ENCODE results near the gene MSANTD2. TPM values are rescaled to one million over a fixed set of nuclear protein-coding genes. Genes with fewer than 3 reads are reported as not detected.

MSANTD2 gene
- total RNA-seq, 1 experiment from 2014 or later: 6.7 TPM

DNA sequence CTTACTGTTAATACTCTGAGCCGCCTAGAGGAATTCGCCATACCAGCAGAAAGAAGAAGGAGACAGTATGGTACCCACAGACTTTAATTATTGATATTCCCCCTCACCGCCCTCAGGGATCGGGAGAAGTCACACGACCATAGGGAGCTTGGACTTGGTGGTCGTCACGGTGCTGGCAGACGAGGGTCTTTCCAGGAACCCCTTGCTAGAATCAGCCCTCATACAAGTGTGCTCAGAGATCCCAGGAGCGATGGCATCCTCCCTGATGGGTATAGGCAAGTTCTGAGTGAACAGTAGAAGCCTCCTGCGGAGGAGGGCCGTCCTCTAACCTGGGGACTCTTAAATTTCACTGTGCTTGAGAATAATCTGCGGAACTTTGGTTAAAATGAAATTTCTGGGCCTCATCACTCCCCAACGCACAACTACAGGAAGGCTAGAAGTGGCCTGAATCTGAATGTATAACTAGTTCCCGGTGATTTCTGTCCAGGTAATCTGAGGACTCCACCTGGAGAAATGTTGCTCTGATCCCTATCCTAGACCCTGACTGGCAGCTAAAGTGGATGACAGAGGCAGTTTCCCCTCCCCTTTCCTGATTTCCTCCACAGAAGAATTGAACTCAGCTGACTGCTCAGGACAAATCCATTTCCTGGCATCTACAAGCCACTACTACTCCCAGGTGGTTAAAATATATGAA lies 52.7 kb downstream of the MSANTD2 start:
- no peak for DNase-seq (ENCODE audit: low read depth, low spot score)
- in situ Hi-C loops (cut with HindIII; ENCODE audit: low pct_unique_long_range_greater_than_20kb, low sequenced_read_pairs): no loop called here

DNA sequence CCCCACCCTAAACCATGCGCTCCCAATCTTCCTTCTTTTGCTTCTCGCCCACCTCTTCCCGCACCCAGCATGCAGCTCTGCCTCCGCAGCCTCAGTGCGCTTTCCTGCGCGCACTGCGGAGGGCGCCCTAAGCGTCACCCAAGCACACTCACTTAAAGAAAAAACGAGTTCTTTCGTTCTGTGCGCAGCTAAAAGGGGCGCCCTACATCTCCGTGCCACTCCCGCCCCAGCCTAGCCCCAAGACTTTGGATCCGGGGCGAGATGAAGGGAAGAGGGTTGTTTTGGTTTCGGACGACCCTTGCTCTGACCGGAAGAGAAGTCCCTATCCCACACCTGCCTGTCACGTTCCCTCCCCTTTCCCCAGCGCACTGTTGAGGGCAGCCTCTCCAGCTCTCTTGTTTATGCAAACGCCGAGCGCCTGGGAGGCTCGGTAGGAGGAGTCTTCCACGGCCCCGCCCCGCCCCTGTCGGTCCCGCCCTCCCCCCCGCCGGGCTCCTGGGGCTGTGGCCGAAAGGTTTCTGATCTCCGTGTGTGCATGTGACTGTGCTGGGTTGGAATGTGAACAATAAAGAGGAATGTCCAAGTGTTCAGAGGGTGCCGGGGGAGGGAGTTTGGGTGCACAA lies 53.5 kb downstream of the MSANTD2 start:
- DNase-seq (ENCODE audit: low read depth, low spot score): peak; percentile 71
- in situ Hi-C loops (cut with HindIII; ENCODE audit: low pct_unique_long_range_greater_than_20kb, low sequenced_read_pairs): no loop called here

DNA sequence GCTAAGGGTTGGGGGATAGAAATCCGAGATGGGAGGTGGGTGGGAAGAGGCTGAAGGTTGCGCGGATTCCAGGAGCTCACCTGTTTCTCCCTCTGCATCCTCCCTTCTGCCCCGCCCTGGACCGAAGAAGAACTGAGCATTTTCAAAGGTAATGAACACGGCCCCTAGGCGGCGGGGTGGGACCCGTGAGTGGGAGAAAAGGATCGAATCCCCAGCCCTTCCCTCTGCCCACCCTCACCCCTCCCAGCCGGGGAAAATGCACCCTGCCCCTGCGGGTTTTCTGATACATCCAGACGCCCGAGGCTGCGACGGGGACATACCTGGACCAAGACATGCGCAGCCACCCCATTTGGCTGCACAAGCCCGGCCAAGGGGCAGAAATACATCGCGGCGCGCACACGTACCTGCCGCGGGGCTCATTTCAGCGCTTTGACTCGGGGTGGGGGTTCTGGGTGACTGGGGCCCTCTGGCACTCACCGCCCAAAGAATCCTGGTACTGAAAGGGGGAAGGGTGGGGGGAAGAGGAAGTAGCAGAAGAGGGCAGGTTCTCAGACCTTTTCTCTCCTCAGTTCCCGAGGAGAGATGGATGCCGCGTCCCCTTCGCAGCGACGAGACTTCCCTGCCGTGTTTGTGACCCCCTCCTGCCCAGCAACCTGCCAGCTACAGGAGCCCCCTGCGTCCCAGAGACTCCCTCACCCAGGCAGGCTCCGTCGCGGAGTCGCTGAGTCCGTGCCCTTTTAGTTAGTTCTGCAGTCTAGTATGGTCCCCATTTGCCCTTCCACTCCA lies 54.2 kb downstream of the MSANTD2 start:
- no peak for DNase-seq (ENCODE audit: low read depth, low spot score)

GRCh38 chr11:124745270-124745834 lies 54.9 kb downstream of the MSANTD2 start:
- no peak for DNase-seq (ENCODE audit: low read depth, low spot score)
- in situ Hi-C loops (cut with HindIII; ENCODE audit: low pct_unique_long_range_greater_than_20kb, low sequenced_read_pairs): no loop called here

More for the DNA sequence above, 54.2 kb downstream of the MSANTD2 start:
- in situ Hi-C loops (cut with HindIII; ENCODE audit: low pct_unique_long_range_greater_than_20kb, low sequenced_read_pairs): no loop called here

DNA sequence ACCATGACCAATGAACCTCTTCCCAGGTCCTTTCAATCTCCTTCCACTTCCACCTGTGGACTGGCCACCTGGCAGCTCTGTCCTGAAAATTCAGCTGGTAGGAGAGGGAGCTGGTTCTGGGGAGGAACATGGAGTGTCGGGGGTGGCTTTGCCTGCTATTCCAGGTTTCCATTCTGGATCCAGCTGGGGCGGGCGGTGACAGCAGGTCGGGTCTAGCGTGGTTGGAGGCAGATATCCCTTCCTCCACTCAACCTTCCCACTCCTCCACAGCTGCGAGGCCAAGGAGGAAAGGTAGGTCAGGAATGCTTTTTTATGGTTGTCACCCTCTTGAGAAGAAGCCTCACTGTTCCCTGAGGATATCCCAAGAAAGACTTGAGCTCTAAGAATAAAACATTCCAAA lies 57.2 kb downstream of the MSANTD2 start:
- in situ Hi-C loops (cut with HindIII; ENCODE audit: low pct_unique_long_range_greater_than_20kb, low sequenced_read_pairs): no loop called here
- no peak for DNase-seq (ENCODE audit: low read depth, low spot score)

DNA sequence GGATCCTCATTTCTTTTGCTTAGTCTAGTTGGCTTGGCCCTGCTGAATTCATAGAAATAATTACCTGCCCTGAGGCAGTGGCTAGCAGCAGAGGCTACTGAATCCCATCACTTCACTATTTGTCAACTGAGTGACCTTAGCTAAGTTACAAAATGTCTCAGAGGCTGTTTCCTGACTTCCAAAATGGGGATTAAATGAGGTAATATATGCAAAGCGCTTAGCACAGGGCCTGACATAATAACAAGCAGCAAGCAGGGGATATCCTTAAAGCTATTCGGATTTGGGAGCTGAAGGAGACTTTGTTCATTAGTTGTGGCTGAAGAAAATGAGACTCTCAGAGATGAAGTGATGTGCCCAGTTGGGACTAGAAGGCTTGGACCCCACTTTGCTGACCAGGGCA lies 57.7 kb downstream of the MSANTD2 start:
- in situ Hi-C loops (cut with HindIII; ENCODE audit: low pct_unique_long_range_greater_than_20kb, low sequenced_read_pairs): no loop called here
- DNase-seq (ENCODE audit: low read depth, low spot score): no peak

GRCh38 chr11:124740277-124740882 lies 59.8 kb downstream of the MSANTD2 start:
- DNase-seq (ENCODE audit: low read depth, low spot score): peak; percentile 26
- in situ Hi-C loops (cut with HindIII; ENCODE audit: low pct_unique_long_range_greater_than_20kb, low sequenced_read_pairs): no loop called here

DNA sequence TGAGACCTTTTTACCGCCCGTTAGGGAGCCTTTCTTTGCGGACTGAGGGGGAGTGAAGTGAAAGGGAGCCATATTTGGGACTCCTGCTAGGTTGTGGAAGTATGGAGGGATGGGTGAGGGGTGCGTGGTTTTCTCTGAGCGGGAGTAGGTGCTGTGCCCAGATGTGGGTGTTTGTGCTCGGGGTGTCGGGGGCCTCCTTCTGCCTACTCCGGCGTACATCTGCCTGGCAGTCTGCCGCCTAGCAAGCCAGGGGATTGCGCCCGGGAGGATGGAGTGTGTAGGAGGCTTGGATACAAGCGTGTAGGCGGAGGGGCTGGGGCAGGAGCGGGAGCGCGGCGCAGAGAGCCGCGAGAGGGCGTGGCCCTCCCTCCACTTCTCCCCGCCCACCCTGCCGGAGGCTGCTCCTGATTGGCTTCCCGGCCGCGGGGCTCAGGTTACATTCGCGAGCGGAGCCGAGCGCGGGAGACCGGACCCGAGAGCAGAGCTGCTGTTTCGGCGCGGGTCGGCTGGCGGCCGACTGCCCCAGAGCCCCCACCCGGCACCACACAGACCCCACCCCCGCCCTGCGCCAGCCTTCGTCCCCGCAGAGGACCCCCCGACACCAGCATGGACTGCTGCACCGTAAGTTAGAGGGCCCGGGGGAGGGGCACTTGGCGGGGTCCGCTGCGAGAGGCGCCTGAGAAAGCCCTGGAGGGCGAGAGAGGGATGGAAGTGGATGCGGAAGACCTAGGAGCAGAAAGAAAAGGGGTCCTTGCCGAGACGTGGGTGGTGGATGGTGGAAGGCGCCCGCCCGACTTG lies 60.5 kb downstream of the MSANTD2 start, which contains the start of gene NRGN:
Gene NRGN, plus strand, starts transcription at position 464 of the 798 bp plus-strand sequence. Its CDS starts 143 bp downstream, at position 607.
- in situ Hi-C loops (cut with HindIII; ENCODE audit: low pct_unique_long_range_greater_than_20kb, low sequenced_read_pairs): no loop called here
- peak; percentile 81 for DNase-seq (ENCODE audit: low read depth, low spot score)

- in situ Hi-C loops (cut with HindIII; ENCODE audit: low pct_unique_long_range_greater_than_20kb, low sequenced_read_pairs): no loop called here
- DNase-seq (ENCODE audit: low read depth, low spot score): no peak
Observed at GRCh38 chr11:124738713-124739478, 61.3 kb downstream of the MSANTD2 start.

GRCh38 chr11:124737638-124738305 lies 62.4 kb downstream of the MSANTD2 start:
- DNase-seq (ENCODE audit: low read depth, low spot score): no peak
- in situ Hi-C loops (cut with HindIII; ENCODE audit: low pct_unique_long_range_greater_than_20kb, low sequenced_read_pairs): no loop called here

- DNase-seq (ENCODE audit: low read depth, low spot score): no peak
- in situ Hi-C loops (cut with HindIII; ENCODE audit: low pct_unique_long_range_greater_than_20kb, low sequenced_read_pairs): no loop called here
Observed at GRCh38 chr11:124736736-124737135, 63.5 kb downstream of the MSANTD2 start.

GRCh38 chr11:124732230-124732629 lies 68.0 kb downstream of the MSANTD2 start:
- DNase-seq (ENCODE audit: low read depth, low spot score): no peak
- in situ Hi-C loops (cut with HindIII; ENCODE audit: low pct_unique_long_range_greater_than_20kb, low sequenced_read_pairs): no loop called here

DNA sequence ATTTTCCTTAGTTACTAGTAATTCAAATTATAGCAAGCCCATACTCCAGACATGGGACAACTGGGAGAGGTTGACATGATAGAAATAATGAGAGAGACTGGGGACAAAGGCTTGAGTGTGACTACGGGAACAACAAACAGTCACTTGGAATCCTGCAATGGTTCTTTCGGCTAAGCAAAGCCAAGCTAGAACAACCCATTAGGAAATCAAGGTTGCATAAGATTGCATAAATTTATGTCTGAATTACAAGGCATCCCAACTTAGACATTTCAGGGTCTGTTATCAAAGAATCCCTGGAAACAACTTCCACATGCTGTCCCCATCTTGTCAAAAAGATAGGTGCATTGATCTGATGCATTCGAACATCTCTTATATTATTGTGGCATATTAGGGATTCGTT lies 70.6 kb downstream of the MSANTD2 start:
- in situ Hi-C loops (cut with HindIII; ENCODE audit: low pct_unique_long_range_greater_than_20kb, low sequenced_read_pairs): no loop called here
- DNase-seq (ENCODE audit: low read depth, low spot score): no peak

DNA sequence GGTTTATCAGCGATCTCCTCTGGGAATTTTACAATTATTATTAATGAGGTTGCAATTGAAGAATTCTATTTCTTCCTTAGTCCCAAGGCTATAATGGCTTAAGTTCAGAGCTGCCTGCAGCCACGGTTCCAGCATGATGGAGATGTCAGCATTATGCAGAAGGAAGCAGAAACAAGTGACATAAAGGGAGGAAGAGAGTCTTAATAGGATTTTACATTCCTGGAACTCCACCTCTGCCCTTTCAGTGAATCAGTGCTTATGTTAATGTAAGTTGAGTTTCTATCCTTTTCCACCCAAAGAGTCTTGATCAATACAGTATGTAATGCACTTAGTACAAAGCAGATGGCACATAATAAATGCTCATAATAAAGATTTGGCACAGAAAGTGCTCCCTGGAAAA lies 72.1 kb downstream of the MSANTD2 start:
- no peak for DNase-seq (ENCODE audit: low read depth, low spot score)
- in situ Hi-C loops (cut with HindIII; ENCODE audit: low pct_unique_long_range_greater_than_20kb, low sequenced_read_pairs): no loop called here

DNA sequence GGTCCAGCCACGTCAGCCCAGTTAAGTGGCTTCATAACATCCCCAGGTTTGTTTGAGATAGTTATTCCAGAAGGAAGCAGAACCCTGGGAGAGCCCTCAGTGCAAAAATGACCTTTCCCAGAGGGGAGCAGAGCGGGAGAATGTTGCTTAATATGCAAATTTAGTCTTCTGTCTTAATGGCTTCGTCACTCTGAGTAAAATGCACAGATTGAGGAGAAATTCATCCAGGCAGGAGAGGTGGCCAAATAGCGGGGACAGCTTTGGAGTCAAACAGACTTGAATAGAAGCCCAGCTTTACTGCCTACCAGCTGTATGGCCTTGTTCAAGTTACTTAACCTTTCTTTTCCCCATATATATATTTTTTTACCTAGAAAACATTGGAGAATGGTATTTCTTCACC lies 72.7 kb downstream of the MSANTD2 start:
- DNase-seq (ENCODE audit: low read depth, low spot score): no peak

GRCh38 chr11:124725719-124726105 lies 74.5 kb downstream of the MSANTD2 start:
- no peak for DNase-seq (ENCODE audit: low read depth, low spot score)
- in situ Hi-C loops (cut with HindIII; ENCODE audit: low pct_unique_long_range_greater_than_20kb, low sequenced_read_pairs): no loop called here

More for the DNA sequence above, 72.7 kb downstream of the MSANTD2 start:
- in situ Hi-C loops (cut with HindIII; ENCODE audit: low pct_unique_long_range_greater_than_20kb, low sequenced_read_pairs): no loop called here

All from SK-MEL-5 (cell line).